ENCODE results near the gene MYO3B. TPM values are rescaled to one million over a fixed set of nuclear protein-coding genes. Genes with fewer than 3 reads are reported as not detected.

MYO3B gene
- total and polyA plus RNA-seq, 4 experiments from 2014 or later = not detected

DNA sequence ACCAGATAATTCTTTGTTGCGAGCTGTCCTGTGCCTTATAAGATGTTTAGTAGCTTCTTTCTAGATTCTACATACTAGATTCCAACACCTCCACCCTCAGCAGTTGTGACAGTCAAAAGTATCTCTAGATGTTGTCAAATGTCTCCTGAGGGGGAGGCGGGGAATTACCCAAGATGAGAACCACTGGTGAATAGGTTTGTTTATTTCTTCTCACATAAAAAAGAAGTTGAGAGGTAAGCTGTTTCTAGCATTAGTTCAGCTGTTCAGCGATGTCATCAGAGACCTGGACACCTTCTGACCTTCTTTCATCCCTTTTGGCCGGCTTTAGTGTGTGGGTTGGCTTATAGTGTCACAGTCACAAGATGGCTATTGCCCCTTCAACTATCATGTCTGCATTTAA, 299.7 kb downstream of the MYO3B start:
- Histone ChIP-seq H3K4me1 (ENCODE audit: insufficient read depth, low read length) (no peaks in the 10 kb centered on the region), H3K4me3 (ENCODE audit: low read length in 2 of 2) (no peak overlapping the region)

DNA sequence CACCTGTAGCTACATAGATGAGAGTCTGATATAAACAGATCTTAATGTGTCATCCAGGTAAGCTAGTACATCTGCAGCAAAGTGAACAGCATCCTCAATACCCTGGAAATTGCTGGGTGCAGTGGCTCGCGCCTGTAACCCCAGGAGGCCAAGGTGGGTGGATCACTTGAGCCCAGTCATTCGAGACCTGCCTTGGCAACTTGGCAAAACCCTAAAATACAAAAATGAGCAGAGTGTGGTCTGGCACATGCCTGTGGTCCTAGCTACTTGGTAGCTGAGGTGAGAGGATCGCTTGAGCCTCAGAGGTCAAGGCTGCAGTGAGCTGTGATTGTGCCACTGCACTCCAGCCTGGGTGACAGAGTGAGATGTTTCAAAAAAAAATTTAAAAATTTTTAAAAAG, 303.3 kb downstream of the MYO3B start:
- Mint-ChIP-seq H3K27ac (no peak overlapping the region), H3K27me3 (peaks cover 6 to 12% of the 10 kb centered on the region in 2 donors), H3K4me3 (no peak overlapping the region), H3K36me3 (no peaks in the 10 kb centered on the region), H3K9me3 (peaks cover 0 to 2% (median 0%) of the 10 kb centered on the region in 8 donors), H3K4me1 (no peaks in the 10 kb centered on the region)
- H3K9me3 ChIP-seq (ENCODE audit: control insufficient read depth in 1 of 2, low read length in 2 of 2) = no peaks in the 10 kb centered on the region
- ChIA-PET CTCF (ENCODE audit: partially characterized antibody) (no interaction called here), POLR2A (ENCODE audit: partially characterized antibody) (no interaction called here)
- intact Hi-C loops (cut with micrococcal nuclease) = no loop called here
- no peaks in the 10 kb centered on the region for H3K4me1 ChIP-seq (ENCODE audit: insufficient read depth, low read length)
- H3K27me3 ChIP-seq (ENCODE audit: insufficient read depth, low read length) = no peaks in the 10 kb centered on the region
- no peak overlapping the region for H3K4me3 ChIP-seq (ENCODE audit: low read length in 2 of 2)
- H3K36me3 ChIP-seq (ENCODE audit: insufficient read depth, low read length) = no peaks in the 10 kb centered on the region
- no peak for DNase-seq
- H3K27ac ChIP-seq (ENCODE audit: low read depth, low read length) = no peak overlapping the region

More for the DNA sequence above, 299.7 kb downstream of the MYO3B start:
- Mint-ChIP-seq H3K9me3 (peaks cover 0 to 2% (median 0%) of the 10 kb centered on the region in 8 donors), H3K36me3 (no peaks in the 10 kb centered on the region), H3K4me3 (no peak overlapping the region), H3K27me3 (peaks cover 6 to 14% of the 10 kb centered on the region in 2 donors), H3K4me1 (no peaks in the 10 kb centered on the region), H3K27ac (no peak overlapping the region)
- no peaks in the 10 kb centered on the region for H3K27me3 ChIP-seq (ENCODE audit: insufficient read depth, low read length)
- H3K36me3 ChIP-seq (ENCODE audit: insufficient read depth, low read length) = no peaks in the 10 kb centered on the region
- POLR2A ChIA-PET (ENCODE audit: partially characterized antibody) = no interaction called here
- CTCF ChIA-PET (ENCODE audit: partially characterized antibody) = no interaction called here
- no peaks in the 10 kb centered on the region for H3K9me3 ChIP-seq (ENCODE audit: control insufficient read depth in 1 of 2, low read length in 2 of 2)
- no peak for DNase-seq
- no peak overlapping the region for H3K27ac ChIP-seq (ENCODE audit: low read depth, low read length)
- intact Hi-C loops (cut with micrococcal nuclease) = no loop called here

DNA sequence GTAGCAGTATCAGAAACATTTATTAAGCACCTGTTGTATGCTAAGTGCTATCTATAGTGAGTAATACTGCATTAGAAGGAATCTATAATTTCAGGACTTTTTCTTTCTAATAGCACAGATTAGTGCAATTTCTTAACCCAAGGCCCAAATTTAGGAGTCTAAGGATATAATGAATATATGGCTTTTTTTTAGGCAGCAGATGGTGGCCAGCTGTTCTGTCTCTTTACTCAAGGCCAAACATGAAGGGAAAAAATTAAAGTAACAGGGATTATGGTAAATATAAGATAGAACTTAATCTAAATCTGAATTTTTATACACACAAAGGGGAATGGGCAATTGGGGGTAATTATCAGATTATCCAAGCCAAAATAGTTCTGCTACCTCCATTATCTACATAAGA, 306.6 kb downstream of the MYO3B start:
- Mint-ChIP-seq H3K4me1 (no peaks in the 10 kb centered on the region), H3K9me3 (no peaks in the 10 kb centered on the region), H3K27me3 (peaks cover 2 to 3% of the 10 kb centered on the region in 2 donors), H3K36me3 (no peaks in the 10 kb centered on the region), H3K4me3 (no peak overlapping the region), H3K27ac (no peak overlapping the region)
- CTCF ChIA-PET (ENCODE audit: partially characterized antibody) = no interaction called here
- Histone ChIP-seq H3K4me3 (ENCODE audit: low read length in 2 of 2) (no peak overlapping the region), H3K9me3 (ENCODE audit: control insufficient read depth in 1 of 2, low read length in 2 of 2) (no peaks in the 10 kb centered on the region), H3K4me1 (ENCODE audit: insufficient read depth, low read length) (no peaks in the 10 kb centered on the region), H3K36me3 (ENCODE audit: insufficient read depth, low read length) (no peaks in the 10 kb centered on the region), H3K27ac (ENCODE audit: low read depth, low read length) (no peak overlapping the region), H3K27me3 (ENCODE audit: insufficient read depth, low read length) (no peaks in the 10 kb centered on the region)
- intact Hi-C loops (cut with micrococcal nuclease) = no loop called here
- POLR2A ChIA-PET (ENCODE audit: partially characterized antibody) = no interaction called here
- no peak for DNase-seq

DNA sequence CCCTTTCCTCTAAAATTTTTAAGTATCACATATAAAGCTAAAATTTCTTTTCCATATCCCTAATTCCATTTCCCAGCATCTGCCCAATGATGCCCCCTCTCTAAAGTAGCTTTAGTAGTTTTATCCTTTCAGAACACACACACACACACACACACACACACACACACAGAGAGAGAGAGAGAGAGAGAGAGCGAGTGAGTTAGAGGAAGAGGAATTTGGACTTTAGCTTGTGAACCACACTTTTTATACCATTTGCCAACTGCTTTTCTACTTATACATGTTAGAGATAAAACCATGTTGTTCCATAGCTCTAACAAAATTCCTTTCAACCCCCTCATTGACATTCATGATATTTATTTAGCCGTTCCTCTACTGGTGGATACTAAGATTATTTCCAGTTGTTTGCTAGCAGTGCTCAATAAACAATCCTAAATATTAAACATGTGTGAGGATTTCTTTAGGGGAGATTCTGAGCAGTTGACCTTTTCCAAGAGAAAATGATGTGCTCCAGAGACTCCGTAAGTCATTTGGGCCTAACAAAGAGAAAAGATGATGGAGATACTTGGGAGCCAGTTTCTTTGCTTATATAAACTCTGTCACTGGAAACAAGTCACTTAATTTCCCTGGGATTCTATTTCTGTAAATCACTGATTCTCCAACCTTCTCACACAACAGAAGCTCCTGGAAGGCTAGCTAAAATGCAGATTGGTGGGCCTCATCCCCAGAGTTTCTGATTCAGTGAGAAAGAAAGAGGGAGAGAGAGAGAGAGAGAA, 307.5 kb downstream of the MYO3B start:
- no peak overlapping the region for H3K27ac ChIP-seq (ENCODE audit: low read depth, low read length)
- ChIA-PET CTCF (ENCODE audit: partially characterized antibody) (interaction anchor here (0.7 to 2.5 kb wide), 2 partner anchors 328 kb away, joined by 3 to 6 read pairs; no protein-coding TSS in a partner anchor), POLR2A (ENCODE audit: partially characterized antibody) (no interaction called here)
- H3K27me3 Mint-ChIP-seq = peaks cover 3 to 4% of the 10 kb centered on the region in 2 donors
- no peaks in the 10 kb centered on the region for H3K4me1 Mint-ChIP-seq
- no peaks in the 10 kb centered on the region for H3K9me3 ChIP-seq (ENCODE audit: control insufficient read depth in 1 of 2, low read length in 2 of 2)
- H3K27me3 ChIP-seq (ENCODE audit: insufficient read depth, low read length) = no peaks in the 10 kb centered on the region
- H3K36me3 ChIP-seq (ENCODE audit: insufficient read depth, low read length) = no peaks in the 10 kb centered on the region
- H3K4me3 ChIP-seq (ENCODE audit: low read length in 2 of 2) = no peak overlapping the region
- no peaks in the 10 kb centered on the region for H3K9me3 Mint-ChIP-seq
- H3K4me1 ChIP-seq (ENCODE audit: insufficient read depth, low read length) = no peaks in the 10 kb centered on the region
- intact Hi-C loops (cut with micrococcal nuclease) = no loop called here
- no peak for DNase-seq
- no peak overlapping the region for H3K4me3 Mint-ChIP-seq
- no peak overlapping the region for H3K27ac Mint-ChIP-seq
- H3K36me3 Mint-ChIP-seq = no peaks in the 10 kb centered on the region

DNA sequence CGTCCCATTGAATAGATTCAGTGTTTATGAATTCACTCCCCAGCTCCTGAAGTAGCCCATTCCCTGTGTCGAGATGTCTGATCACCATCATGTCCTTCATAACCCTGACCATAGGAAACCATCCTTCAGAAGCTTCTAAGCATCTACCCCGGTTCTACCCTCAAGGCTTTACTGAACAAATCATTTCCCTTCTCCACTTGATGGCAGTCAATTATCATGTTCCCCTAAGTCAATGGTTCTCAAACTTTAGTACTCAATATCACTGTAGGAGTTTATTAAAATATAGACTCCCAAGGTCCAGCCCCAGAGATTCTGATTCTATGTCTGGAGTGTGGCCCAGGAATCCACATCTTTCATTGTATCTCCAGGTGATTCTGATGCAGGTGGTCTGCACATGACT, 308.8 kb downstream of the MYO3B start:
- Mint-ChIP-seq H3K4me3 (no peak overlapping the region), H3K27me3 (peaks cover 3 to 4% of the 10 kb centered on the region in 2 donors), H3K4me1 (no peaks in the 10 kb centered on the region), H3K27ac (no peak overlapping the region), H3K9me3 (no peaks in the 10 kb centered on the region), H3K36me3 (no peaks in the 10 kb centered on the region)
- POLR2A ChIA-PET (ENCODE audit: partially characterized antibody) = no interaction called here
- CTCF ChIA-PET (ENCODE audit: partially characterized antibody) = interaction anchor here (0.5 to 2.5 kb wide), 7 partner anchors 65 to 332 kb away, joined by 3 to 6 read pairs (median 3); no protein-coding TSS in a partner anchor
- DNase-seq = peak in 1 of 5 donors; percentile 6
- Histone ChIP-seq H3K27me3 (ENCODE audit: insufficient read depth, low read length) (no peaks in the 10 kb centered on the region), H3K9me3 (ENCODE audit: control insufficient read depth in 1 of 2, low read length in 2 of 2) (no peaks in the 10 kb centered on the region), H3K4me3 (ENCODE audit: low read length in 2 of 2) (no peak overlapping the region), H3K4me1 (ENCODE audit: insufficient read depth, low read length) (no peaks in the 10 kb centered on the region), H3K36me3 (ENCODE audit: insufficient read depth, low read length) (no peaks in the 10 kb centered on the region), H3K27ac (ENCODE audit: low read depth, low read length) (no peak overlapping the region)
- intact Hi-C loops (cut with micrococcal nuclease) = loop anchor here (1.0 kb wide), 1 partner anchor 326 kb away; no protein-coding TSS in a partner anchor

DNA sequence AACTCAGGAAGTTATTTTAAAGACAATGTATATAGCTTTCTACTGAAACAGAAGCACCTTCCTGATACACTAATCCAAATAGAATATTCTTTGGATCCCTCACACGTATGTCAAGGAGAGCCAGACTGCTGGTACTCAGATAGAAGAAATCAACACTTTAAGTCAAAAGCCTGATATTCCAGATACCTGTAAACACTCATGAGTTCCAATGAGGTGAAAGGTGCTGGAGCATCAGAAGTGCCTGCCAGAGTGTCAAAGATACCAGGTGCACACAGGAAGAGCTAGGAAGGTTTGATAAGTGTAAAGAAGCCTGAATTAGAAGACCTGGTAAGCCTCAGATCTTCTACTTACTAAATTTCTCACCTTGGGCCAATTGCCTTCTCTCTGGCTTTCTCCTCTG, 310.9 kb downstream of the MYO3B start:
- H3K4me1 Mint-ChIP-seq = no peaks in the 10 kb centered on the region
- intact Hi-C loops (cut with micrococcal nuclease) = no loop called here
- CTCF ChIA-PET (ENCODE audit: partially characterized antibody) = no interaction called here
- no peaks in the 10 kb centered on the region for H3K36me3 ChIP-seq (ENCODE audit: insufficient read depth, low read length)
- no peaks in the 10 kb centered on the region for H3K4me1 ChIP-seq (ENCODE audit: insufficient read depth, low read length)
- H3K27me3 ChIP-seq (ENCODE audit: insufficient read depth, low read length) = no peaks in the 10 kb centered on the region
- no peak overlapping the region for H3K4me3 ChIP-seq (ENCODE audit: low read length in 2 of 2)
- no peaks in the 10 kb centered on the region for H3K9me3 ChIP-seq (ENCODE audit: control insufficient read depth in 1 of 2, low read length in 2 of 2)
- no peak for DNase-seq
- no peak overlapping the region for H3K27ac Mint-ChIP-seq
- no peak overlapping the region for H3K4me3 Mint-ChIP-seq
- H3K27me3 Mint-ChIP-seq = peaks cover 5 to 14% of the 10 kb centered on the region in 2 donors
- H3K36me3 Mint-ChIP-seq = no peaks in the 10 kb centered on the region
- POLR2A ChIA-PET (ENCODE audit: partially characterized antibody) = no interaction called here
- no peak overlapping the region for H3K27ac ChIP-seq (ENCODE audit: low read depth, low read length)
- H3K9me3 Mint-ChIP-seq = peaks cover 0 to 1% (median 0%) of the 10 kb centered on the region in 8 donors

DNA sequence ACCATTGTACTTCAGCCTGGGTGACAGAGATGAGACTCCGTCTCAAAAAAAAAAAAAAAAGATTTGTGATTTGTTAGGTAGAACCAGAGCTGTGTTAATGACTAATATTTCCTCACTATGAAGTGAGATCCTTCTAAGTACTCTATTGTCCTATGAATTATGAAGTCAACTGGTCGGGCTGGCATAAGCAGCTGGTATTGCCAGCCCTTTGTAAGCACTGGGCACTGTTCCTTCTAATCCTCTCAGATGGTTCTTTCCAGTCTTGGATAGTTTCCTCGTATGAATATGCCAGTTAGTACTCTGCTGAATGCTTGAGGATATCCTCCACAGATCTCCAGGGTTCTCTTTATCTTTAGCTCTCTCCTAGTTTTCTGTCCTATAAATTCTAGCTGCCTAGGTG, 314.1 kb downstream of the MYO3B start:
- intact Hi-C loops (cut with micrococcal nuclease) = no loop called here
- Histone ChIP-seq H3K27me3 (ENCODE audit: insufficient read depth, low read length) (no peaks in the 10 kb centered on the region), H3K36me3 (ENCODE audit: insufficient read depth, low read length) (no peaks in the 10 kb centered on the region), H3K4me1 (ENCODE audit: insufficient read depth, low read length) (no peaks in the 10 kb centered on the region), H3K4me3 (ENCODE audit: low read length in 2 of 2) (no peak overlapping the region), H3K9me3 (ENCODE audit: control insufficient read depth in 1 of 2, low read length in 2 of 2) (no peaks in the 10 kb centered on the region), H3K27ac (ENCODE audit: low read depth, low read length) (no peak overlapping the region)
- DNase-seq = no peak
- no peak overlapping the region for H3K27ac Mint-ChIP-seq
- ChIA-PET POLR2A (ENCODE audit: partially characterized antibody) (no interaction called here), CTCF (ENCODE audit: partially characterized antibody) (interaction anchor here (0.7 to 1.1 kb wide), 2 partner anchors 83 to 86 kb away, joined by 3 read pairs; no protein-coding TSS in a partner anchor)
- H3K9me3 Mint-ChIP-seq = peaks cover 0 to 1% (median 0%) of the 10 kb centered on the region in 8 donors
- H3K4me1 Mint-ChIP-seq = no peaks in the 10 kb centered on the region
- no peaks in the 10 kb centered on the region for H3K36me3 Mint-ChIP-seq
- no peak overlapping the region for H3K4me3 Mint-ChIP-seq
- peaks cover 16 to 25% of the 10 kb centered on the region in 2 donors for H3K27me3 Mint-ChIP-seq

Measured in CD4-positive, alpha-beta memory T cell (primary cell).